HG03571 (cell line): ENCODE measurements around the gene RPL39L.

Experiments
- ATAC-seq: cut with Tn5 transposase; IDR thresholded peaks from one replicate; pipeline ENCODE4 v1.9.1; 2021; ENCODE audit not compliant: unreplicated experiment

Gene RPL39L

DNA sequence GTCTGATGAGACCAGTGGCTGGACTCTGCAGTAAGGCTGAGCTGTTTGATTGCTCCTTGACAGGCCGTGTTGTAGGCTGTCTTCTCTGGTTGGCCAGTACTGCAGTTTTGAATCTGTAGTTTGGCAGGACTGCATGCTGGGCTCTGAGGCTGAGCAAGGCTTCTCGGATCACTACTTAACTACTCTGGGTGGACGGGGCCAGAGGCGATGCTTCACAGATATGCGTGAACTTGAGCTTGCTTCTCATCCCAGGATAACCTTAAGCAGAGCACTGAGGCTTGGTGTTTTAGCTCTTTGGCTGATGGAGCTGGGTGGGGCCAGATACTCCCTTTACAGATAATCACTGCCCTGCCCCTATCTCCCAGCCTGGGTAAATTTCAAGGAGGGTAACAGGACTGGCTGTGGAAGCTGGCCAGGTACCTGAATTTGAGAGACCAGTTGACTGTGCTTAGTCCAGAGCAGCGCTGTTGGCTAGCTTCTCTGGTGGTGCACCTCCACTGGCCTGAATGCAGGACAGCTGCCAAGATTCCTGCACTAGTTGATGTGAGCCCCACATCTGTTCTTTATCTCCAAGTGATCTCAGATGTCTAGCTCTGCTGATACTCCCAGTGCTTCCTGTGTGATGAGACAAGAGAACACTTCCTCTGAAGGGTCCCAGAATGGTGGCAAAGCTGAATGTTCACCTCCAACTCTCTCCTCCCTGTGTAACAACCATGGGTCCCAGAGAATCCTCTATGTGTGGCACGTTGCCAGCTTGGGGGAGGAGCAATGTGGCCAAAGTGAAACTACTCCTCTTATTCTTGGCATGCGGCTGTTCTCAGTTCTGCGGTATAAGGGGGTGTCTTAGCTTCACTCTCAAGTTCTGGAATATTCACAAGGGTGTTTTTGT, 37.9 kb downstream of the RPL39L start:
- no peak for ATAC-seq

DNA sequence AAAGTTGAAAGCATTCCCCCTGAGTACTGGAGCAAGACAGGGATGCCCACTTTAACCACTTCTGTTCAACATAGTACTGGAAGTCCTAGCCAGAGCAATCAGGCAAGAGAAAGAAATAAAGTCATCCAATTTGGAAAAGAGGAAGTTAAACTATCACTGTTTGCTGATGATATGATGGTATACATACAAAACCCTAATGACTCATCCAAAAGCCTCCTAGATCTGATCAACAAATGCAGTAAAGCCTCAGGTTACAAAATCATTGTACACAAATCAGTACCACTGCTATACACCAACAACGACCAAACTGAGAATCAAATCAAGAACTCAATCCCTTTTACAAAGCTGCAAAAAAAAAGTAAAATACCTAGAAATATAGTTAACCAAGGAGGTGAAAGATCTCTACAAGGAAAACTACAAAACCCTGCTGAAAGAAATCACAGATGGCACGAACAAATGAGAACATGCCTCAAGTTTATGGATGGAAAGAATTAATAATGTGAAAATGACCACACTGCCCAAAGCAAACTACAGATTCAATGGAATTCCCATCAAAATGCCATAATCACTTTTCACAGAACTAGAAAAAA, 40.3 kb downstream of the RPL39L start:
- ATAC-seq, result no peak

DNA sequence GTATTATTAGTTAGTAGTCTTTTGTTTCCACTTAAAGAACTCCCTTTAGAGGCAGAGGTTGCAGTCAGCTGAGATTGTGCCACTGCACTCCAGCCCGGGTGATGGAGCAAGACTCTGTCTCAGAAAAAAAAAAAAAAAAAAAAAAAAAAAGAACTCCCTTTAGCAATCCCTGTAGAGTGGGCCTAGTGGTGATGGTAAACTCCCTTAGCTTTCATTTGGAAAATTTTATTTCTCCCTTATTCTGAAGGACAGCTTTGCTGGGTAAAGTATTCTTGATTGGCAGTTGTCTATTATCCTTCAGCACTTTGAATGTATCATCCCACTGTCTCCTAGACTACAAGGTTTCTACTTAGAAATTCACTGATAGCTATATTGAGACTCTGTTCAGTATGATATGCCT, 46.0 kb downstream of the RPL39L start:
- no peak for ATAC-seq

DNA sequence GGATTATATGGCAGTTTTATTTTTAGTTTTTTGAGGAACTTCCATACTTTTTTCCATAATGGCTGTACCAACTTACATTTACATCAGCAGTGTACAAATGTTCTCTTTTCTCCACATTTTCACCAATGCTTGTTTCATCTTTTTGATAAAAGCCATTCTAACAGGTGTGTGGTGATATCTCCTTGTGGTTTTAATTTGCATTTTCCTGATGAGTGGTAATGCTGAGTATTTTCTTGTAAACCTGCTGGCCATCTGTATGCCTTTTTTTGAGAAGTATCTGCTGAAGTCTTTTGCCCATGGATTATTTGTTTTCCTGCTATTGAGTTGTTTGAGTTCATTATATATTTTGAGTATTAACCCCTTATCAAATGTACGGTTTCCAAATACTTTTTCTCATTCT, 50.6 kb downstream of the RPL39L start:
- no peak for ATAC-seq

DNA sequence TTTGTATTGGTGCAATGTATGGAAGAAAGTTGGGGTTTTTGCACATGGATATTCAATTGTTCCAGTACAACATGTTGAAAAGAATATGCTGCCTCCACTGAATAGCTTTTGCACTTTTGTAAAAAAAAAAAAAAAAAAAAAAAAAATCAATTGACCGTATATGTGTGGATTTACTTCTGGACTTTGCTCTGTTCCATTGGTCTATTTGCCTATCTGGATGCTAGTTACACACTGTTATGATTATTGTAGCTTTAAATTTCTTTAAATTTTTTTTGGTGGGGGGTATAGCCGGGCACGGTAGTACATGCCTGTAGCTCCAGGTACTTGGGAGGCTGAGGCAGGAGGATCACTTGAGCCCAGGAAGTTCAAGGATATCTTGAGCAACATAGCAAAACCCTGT, 52.5 kb downstream of the RPL39L start:
- ATAC-seq, result no peak

DNA sequence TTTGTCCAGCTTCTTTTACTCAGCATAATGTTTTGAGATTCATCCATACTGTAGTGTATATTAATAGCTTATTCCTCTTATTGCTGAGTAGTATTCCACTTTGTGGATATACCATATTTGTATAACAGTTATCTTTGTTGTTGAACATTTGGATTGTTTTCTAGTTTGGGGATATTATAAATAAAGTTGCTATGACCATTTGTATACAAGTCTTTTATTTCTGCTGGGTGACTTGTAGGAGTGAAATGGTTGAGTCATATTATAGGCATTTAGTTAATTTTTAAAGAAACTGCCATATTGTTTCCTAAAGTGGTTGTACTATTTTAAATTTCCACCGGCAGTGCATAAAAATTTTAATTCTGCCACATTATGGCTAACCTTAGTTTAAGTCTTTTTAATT, 53.4 kb downstream of the RPL39L start:
- no peak for ATAC-seq

DNA sequence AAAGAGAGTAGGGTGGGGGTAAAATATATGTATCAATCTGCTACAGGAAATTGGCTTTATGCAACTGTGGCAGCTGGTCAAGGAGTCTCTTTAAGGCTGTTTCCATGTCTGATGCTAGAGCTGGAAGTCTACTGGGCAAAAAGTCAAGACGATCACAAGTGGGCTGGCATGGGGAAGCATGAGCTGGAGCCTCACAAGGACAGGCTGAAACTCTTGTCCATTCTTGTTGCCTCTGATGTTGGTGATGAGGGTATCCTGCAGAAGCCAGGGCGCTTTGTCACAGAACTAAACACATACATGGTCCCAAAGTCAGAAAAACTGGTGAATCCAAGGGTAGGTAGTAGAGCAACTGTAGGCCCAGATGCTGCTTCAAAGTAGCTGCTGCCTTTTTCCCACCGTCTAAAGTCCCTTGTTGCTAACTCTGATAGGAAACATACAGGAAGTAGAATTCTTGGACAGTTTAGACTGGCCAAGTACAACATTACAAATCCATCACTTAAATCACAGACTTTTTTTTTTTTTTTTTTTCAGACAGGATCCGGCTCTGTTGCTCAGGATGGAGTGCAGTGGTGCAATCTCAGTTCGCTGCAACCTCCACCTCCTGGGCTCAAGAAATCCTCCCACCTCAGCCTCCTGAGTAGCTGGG, 54.2 kb downstream of the RPL39L start:
- no peak for ATAC-seq

DNA sequence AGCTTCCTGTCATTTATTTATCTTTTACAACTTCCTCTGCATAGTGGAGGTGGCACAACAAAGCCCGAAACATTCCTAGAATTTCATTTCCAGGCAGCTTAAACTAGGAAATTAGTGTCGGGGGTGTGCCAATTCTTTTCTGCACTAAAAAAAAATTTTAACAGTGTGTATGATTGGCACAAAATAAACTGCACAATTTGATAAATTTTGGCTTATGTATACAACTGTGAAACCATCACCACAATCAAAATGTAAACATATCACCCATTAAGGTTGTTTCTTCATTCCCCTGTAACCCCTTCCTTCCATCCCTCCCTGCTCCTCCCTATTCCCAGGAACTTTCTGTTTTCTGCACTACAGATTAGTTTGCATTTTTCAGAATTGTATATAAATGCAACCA, 54.7 kb downstream of the RPL39L start:
- ATAC-seq, result no peak

DNA sequence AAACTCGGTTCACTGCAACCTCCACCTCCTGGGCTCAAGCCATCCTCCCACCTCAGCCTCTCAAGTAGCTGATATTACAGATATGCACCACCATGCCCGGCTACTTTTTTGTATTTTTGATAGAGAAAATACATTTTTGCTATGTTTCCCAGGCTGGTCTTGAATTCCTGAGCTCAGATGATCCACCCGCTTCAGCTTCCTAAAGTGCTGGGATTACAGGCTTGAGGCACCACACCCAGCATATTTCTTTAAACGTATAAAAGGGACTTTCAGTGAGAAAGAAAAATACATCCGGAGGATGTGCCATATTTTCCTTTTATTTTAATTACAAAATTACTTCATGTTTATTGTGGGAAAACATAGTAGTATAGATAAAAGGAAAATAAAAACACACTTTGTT, 55.2 kb downstream of the RPL39L start:
- ATAC-seq, result no peak

DNA sequence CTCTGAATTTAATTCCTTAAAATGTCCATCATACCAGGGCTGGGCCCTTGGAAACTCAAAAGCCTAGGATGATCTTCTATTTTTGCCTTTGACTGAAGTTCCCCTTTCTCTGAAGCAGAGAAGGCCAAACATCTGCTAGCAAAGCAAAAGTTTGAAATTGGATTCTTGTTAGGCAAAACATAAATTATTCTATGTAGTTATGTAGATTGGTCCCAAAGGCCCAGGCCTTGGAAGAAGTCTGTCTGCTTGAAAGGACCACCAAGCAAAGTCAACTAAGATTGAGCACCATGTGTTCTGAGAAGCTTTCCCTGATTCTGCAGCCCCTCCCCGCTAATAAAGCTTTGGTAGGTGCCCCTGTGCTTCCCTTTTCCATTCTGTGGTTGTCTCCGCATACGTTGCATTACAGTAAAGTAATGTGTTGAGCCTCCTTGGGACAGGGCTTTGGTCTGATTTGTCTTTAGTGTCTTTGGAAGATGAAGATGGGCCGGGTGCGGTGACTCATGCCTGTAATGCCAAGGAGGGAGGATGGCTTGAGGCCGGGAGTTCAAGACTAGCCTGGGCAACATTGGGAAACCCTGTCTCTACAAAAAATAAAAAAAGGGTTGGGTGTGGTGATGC, 56.4 kb downstream of the RPL39L start:
- no peak for ATAC-seq

DNA sequence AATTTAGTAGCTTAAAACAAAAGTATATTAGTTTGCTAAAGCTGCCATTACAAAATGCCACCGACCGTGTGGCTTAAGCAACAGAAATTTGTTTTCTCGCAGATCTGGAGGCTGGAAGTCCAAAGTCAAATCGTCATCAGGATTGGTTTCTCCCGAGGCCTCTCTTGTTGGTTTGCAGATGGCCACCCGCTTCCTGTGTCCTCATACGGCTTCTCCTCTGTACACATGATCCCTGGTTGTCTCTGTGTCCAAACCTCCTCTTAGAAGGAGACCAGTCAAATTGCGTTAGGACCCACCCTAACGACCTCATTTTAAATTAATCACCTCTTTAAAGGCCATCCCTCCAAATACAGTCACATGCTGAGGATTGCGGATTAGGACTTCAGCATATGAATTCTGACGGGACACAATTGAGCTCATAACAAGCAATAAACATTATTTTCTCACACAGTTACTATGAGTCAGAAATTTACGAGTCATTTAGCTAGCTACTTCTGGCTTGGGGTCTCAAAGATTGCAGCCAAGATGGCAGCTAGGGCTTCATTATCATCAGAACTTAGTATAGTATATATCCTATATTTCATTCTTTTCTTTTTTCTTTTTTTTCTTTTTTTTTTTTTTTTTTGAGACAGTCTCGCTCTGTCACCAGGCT, 58.4 kb downstream of the RPL39L start:
- no peak for ATAC-seq

DNA sequence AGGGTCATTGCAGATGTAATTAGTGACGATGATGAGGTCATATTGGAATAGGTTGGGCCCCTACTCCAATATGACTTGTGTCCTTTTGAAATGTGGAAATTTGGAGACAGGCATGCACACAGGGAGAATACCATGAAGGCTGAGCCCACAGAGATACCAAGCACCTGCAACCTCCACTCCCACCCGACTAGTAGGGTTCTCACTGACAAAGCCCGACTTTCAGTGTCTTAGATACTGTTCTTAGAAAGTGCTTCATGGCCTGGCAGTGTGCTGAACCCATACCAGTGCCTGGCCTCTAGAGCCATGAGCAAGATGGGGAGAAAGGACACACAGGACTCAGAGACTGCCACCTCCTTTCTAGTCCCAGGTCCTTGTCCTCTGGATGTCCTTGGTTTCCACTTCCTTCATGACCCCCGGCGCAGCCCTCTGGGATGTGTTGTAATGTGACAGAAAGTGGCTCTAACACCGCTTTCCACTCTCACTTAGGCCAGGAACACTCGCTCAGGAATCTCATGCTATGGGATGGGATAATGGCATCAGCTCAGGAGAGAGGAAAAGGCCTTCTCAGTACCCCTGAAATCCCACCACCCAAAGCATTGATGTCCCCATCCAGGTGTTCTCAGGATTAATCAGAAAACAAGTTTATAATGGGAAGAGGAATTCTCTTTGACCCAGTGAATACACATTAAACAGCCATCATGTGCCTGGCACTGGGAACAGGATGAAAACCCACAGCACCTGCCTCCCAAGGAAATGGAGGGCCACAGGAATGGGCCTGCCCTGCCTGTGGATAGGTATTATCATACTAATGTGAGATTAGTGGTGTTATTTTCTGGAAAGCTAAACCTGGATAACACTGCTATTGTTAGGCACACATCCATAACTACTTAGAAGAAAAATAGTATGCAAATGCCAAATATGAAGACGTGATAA, 59.9 kb downstream of the RPL39L start:
- no peak for ATAC-seq

DNA sequence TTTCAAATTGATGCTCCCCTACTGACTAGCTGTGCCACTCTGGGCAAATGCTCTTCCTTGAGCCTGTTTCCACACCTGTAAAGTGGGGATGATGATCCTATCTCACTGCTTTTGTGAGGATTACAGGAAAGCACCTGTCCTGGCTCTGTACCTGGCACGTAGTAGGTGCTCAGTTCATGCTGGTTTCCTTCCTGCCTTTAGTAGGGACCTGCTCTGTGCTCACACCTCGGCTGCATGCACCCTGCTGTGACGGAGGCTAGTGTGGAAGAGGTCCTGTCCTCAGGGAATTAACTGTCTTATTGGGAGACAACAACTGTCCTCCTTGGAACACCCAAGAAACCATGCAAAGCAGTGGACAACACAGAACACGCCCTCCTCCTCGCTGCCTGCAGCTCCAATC, 61.8 kb downstream of the RPL39L start:
- ATAC-seq, result no peak

DNA sequence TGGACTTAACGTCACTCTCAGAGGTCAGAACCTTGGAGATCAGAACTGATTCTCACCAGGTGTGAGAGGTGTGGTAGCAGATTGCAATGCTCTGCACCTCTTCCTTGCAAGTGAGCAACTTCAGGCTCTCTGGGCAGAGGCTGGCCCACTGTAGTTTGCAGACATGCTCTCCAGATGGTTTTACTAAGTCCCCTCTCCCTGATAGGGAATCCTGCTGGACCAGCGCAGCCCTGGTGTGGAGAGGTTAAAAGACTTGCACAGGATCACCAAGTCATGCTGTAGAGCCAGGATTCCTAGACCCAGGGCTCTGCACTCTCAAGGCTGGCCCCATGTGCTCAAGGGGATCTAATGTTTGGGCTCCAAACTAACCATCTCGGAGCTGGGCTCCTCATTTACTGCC, 62.2 kb downstream of the RPL39L start:
- ATAC-seq, result no peak

DNA sequence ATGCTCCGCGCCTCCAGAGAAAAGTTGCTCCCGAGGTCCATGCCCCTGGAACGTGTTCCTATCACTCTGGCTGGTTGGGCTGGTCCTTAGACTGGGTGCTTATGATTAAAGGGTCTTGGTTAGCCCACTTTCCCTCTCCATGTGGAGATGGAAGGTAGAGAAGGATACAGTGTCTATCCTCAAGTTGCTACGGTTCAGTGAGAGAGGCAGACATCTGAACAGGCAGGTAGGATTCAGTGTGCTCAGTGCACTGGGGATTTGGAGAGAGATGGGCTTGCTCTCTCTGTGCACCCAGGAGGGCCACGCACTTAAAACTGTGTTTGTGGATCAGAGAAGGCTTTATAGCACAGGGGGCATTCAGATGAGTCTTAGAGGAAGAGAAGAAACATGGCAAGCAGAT, 63.0 kb downstream of the RPL39L start:
- ATAC-seq, result no peak

DNA sequence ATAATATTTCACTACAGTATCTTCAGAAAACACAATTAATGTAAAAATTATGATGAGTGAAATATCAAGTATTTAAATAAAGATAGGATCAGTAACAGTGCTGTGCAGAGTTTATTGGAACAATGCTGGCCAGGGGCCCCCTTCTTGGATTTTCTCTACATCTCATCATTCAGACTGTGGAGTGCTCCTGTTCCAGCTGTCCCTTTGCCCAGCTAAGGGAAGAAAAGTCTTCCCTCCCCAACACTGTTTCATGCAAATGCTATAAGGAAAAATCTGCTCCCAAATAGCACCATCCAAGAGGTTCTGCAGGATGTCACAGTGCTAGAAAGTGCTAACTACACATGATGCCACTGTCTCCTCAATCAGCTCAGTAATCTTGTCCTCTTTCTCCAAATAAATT, 64.5 kb downstream of the RPL39L start:
- ATAC-seq, result no peak

DNA sequence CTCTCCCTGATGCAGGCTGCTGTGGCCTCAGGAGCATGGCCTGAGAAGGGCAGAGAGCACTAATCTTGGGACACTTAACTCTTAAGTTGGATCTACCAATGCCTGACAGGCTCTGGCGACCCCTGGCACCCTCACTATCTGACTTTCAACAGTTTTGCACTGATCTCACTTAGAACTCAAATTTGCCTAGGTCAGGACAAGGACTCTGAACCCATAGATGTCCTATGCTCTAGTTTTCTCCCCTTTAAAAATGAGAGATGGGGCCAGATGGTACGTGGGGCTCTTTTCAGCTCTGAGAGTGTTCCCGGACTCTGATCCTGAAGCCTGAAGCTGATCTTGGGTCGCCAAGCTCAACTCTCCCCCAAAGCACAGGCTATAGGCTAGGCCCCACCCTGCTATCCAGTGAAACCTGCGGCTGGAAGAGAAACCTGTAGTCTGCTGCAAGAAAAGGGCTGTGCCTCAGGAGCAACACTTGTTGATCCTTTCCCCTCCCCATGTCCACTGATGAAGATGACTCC, 65.7 kb downstream of the RPL39L start:
- ATAC-seq, result no peak

DNA sequence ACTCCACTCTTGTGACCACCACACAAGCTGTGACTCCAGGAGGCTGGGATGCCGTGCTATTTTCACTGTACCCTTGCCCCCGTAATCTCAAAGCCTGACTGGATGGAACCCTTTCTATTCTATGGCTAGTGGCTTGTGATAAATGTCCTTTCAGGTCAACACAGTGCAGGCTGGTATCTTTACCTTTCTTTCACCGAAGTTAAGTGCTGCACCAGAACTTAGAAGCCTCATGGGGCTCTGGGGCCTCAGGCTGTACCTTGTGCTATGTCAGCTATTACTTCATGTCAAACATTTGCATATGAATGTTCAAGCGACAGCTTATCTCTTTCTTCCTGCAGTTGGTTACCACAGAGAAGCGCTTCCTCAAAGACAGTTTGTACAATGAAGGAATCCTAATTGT, 66.8 kb downstream of the RPL39L start:
- no peak for ATAC-seq

DNA sequence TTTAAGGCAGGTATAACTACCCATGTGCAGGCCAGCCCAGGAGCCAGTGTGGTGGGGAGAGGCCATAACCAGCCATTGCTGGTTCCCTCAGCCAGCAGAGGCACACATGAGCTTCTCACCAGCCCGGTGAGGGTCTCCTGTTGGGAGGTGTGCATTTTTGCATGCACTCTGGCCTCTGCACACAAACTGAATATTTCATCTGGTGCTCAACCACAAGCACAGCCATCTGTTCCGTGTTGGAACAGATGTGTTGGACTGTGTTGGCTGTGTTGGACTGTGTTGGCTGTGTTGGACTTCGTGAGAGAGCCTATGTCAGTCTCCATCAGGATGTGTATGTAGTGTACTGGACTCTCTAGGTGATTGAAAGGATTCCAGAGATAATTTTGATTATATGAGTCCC, 67.2 kb downstream of the RPL39L start:
- no peak for ATAC-seq
